Measurements from ENCODE around the gene CASP8AP2. TPM values are rescaled to one million over a fixed set of nuclear protein-coding genes. Genes with fewer than 3 reads are reported as not detected.

The CASP8AP2 gene
- total RNA-seq, 2 donors from 2014 or later, result 13.9 to 23.8 TPM

DNA sequence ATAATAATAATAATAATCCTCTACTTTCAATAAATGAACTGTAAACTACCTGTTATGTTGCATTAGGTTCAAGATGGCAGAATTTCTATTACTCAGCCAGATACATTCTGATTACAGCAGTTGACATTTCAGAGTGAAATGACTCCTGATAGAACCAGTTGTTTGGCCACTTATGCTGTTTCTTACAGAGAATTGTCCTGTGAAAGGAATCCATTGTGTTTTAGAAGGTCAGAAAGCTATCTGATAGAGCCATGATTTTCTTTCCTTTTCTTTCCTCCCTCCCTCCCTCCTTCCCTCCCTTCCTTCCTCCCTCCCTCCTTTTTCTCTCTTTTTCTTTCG, 81.2 kb downstream of the CASP8AP2 start:
- Histone ChIP-seq H3K36me3 (no peaks in the 10 kb centered on the region), H3K4me1 (ENCODE audit: control insufficient read depth in 1 of 2, low read depth in 2 of 2) (no peaks in the 10 kb centered on the region), H3K9me3 (no peaks in the 10 kb centered on the region), H3K27ac (no peak overlapping the region), H3K27me3 (replicated peaks; ENCODE audit: insufficient read depth) (no peaks in the 10 kb centered on the region), H3K4me3 (no peak overlapping the region)
- no peak for ATAC-seq (ENCODE audit: insufficient number of reproducible peaks, low FRiP score, low read depth)
- no peak for DNase-seq (ENCODE audit: low spot score)
- TF ChIP-seq, protein P1, sequence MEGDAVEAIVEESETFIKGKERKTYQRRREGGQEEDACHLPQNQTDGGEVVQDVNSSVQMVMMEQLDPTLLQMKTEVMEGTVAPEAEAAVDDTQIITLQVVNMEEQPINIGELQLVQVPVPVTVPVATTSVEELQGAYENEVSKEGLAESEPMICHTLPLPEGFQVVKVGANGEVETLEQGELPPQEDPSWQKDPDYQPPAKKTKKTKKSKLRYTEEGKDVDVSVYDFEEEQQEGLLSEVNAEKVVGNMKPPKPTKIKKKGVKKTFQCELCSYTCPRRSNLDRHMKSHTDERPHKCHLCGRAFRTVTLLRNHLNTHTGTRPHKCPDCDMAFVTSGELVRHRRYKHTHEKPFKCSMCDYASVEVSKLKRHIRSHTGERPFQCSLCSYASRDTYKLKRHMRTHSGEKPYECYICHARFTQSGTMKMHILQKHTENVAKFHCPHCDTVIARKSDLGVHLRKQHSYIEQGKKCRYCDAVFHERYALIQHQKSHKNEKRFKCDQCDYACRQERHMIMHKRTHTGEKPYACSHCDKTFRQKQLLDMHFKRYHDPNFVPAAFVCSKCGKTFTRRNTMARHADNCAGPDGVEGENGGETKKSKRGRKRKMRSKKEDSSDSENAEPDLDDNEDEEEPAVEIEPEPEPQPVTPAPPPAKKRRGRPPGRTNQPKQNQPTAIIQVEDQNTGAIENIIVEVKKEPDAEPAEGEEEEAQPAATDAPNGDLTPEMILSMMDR (IDR thresholded peaks at IDR 0.05), result no peak

DNA sequence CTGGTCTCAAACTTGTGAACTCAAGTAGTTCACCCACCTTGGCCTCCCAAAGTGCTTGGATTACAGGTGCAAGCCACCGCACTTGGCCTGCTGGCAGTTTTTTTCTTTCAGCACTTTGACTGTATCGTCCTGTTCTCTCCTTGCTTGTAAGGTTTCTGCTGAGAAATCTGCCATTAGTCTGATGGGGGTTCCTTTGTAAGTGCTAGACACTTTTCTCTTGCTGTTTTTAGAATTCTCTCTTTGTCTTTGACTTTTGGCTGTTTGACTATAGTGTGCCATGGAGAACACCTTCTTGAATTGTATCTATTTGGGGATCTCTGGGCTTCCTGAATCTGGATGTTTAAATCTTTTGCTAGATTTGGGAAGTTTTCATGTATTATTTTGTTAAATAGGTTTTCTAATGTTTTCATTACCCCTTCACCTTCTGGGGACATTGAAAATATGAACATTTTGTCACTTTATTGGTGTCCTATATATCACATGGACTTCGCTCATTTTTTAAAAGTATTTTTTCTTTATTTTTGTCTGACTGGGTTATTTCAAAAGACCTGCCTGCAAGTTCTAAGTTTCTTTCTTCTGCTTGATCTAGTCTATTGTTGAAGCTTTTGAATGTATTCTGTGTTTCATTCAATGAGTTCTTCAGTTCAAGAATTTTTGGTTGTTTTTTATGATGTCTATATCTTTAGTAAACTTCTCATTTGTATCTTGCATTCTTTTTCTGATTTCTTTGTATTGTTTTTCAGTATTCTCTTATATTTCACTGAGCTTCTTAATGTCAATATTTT, 86.6 kb downstream of the CASP8AP2 start:
- Histone ChIP-seq H3K27me3 (replicated peaks; ENCODE audit: insufficient read depth) (no peaks in the 10 kb centered on the region), H3K4me3 (no peak overlapping the region), H3K27ac (no peak overlapping the region), H3K4me1 (ENCODE audit: control insufficient read depth in 1 of 2, low read depth in 2 of 2) (no peaks in the 10 kb centered on the region), H3K9me3 (peaks cover 8% of the 10 kb centered on the region), H3K36me3 (no peaks in the 10 kb centered on the region)
- DNase-seq (ENCODE audit: low spot score) (no peak), ATAC-seq (ENCODE audit: insufficient number of reproducible peaks, low FRiP score, low read depth) (no peak)
- TF ChIP-seq, protein P1 (IDR thresholded peaks at IDR 0.05), result no peak

DNA sequence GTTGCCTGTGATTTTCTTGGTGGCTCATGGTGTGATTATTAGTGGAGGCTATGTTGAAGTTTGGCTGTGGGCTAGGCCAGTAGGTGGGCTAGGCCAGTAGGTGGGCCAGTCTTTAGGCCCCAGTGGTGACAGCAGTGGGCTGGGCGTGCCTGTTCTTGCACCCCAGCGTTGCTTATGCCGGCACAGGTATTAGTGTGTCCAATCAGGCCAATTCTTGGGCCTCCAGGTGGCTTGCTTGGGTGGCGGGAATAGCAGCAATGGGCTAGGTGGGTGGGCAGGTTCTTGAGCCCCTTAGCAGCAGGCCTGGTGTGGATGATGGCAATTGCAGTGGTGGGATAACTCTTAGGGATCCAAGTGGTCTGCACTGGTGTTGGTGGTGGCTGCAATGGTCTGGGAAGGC, 87.5 kb downstream of the CASP8AP2 start:
- ATAC-seq (ENCODE audit: insufficient number of reproducible peaks, low FRiP score, low read depth), result no peak

DNA sequence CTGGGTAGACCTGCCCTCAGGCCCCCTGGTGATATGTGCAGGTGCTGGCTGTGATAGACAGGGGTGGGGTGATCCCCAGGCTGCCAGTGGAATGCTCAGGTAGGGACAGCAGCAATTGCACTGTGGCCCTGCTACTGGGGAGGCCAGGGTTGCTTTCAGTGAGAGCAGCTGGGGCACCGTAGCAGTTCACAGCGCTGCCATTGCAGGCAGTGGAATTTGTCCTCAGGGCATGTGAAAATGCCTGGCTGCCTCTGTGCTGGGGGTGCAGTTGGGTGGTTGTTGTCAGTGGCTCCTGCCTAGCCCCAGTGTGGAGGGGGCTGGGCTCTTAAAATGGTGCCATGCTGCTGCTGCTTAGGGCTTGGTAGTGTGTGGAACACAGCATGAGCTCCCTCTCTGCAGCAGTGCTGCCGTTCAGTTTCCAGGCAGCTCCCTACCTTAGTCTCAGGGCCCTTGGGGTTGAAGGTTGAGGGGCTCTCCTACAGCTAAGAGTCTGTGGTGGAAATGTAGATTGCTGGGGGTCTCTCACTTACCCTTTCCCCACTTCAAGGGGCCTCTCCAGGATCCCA, 88.2 kb downstream of the CASP8AP2 start:
- Histone ChIP-seq H3K4me3 (no peak overlapping the region), H3K27me3 (replicated peaks; ENCODE audit: insufficient read depth) (no peaks in the 10 kb centered on the region), H3K36me3 (no peaks in the 10 kb centered on the region), H3K9me3 (peaks cover 8% of the 10 kb centered on the region), H3K27ac (no peak overlapping the region), H3K4me1 (ENCODE audit: control insufficient read depth in 1 of 2, low read depth in 2 of 2) (no peaks in the 10 kb centered on the region)
- ATAC-seq (ENCODE audit: insufficient number of reproducible peaks, low FRiP score, low read depth), result no peak
- DNase-seq (ENCODE audit: low spot score), result no peak
- TF ChIP-seq, protein P1 (IDR thresholded peaks at IDR 0.05), result no peak

More for the DNA sequence above, 87.5 kb downstream of the CASP8AP2 start:
- H3K36me3 ChIP-seq, result no peaks in the 10 kb centered on the region
- no peaks in the 10 kb centered on the region for H3K27me3 ChIP-seq (replicated peaks; ENCODE audit: insufficient read depth)
- TF ChIP-seq, protein P1 (IDR thresholded peaks at IDR 0.05), result no peak
- H3K27ac ChIP-seq, result no peak overlapping the region
- no peak overlapping the region for H3K4me3 ChIP-seq
- DNase-seq (ENCODE audit: low spot score), result no peak
- H3K9me3 ChIP-seq, result peaks cover 8% of the 10 kb centered on the region
- H3K4me1 ChIP-seq (ENCODE audit: control insufficient read depth in 1 of 2, low read depth in 2 of 2), result no peaks in the 10 kb centered on the region

Other genes starting within 250 kb of the CASP8AP2 start
- gene LYRM2, start 191.1 kb upstream of the CASP8AP2 start, total RNA-seq, result 10 to 100 TPM; 12.9 to 18.1 TPM
- gene MDN1, start 10.1 kb upstream of the CASP8AP2 start, total RNA-seq, result 10 to 100 TPM; 21.3 to 36.0 TPM
- gene GJA10, start 64.6 kb downstream of the CASP8AP2 start, total RNA-seq, result not detected

Data from thoracic aorta (tissue), 2 donors.